Erythroblast (primary cell): ENCODE results near the gene ELL.

Experiments
- GATA1 ChIP-seq: IDR thresholded peaks from 2 replicates; pipeline ENCODE4 v1.6.1; 2011; ENCODE audit warnings: low read depth, mild to moderate bottlenecking, control low read depth, low read length, moderate library complexity
- POLR2A ChIP-seq: IDR thresholded peaks from 2 replicates; pipeline ENCODE4 v1.6.1; 2011; ENCODE audit warnings: mild to moderate bottlenecking, low read length

DNA sequence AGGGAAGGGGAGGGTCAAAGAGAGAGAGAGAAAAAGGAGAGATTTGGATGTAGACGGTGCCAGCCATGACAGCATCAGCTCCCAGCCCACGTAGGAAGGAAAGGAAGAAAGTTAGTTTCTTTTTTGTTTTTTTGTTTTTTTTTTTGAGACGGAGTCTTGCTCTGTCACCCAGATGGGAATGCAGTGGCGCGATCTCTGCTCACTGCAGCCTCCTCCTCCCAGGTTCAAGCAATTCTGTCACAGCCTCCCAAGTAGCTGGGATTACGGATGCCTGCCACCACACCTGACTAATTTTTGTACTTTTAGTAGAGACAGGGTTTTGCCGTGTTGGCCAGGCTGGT lies 27.6 kb downstream of the ELL start:
- TF ChIP-seq POLR2A (no peak), GATA1 (no peak)
